Ovary (tissue), 9 donors: ENCODE results near the gene ROBO1. TPM values are rescaled to one million over a fixed set of nuclear protein-coding genes. Genes with fewer than 3 reads are reported as not detected.

Source experiments
- DNase-seq, 5 donors: peaks; one replicate each; pipeline ENCODE4 v3.0.0-alpha.2; 2019 to 2020
- H3K27ac ChIP-seq, 2 donors: fragments of 200-600 bp; one replicate each; pipeline versions ENCODE4 v1.5.1 to v1.8.0; 2019 to 2022
- H3K27me3 ChIP-seq: fragments of 200-600 bp; one replicate; pipeline ENCODE4 v1.8.0; 2022
- H3K36me3 ChIP-seq: fragments of 200-600 bp; sonication (generic); one replicate; pipeline ENCODE4 v1.5.1; 2019
- H3K4me1 ChIP-seq: one replicate; pipeline ENCODE4 v1.8.1; 2013; ENCODE audit warnings: mild to moderate bottlenecking, moderate library complexity; ENCODE audit not compliant: insufficient read depth
- H3K4me3 ChIP-seq: fragments of 200-600 bp; sonication (generic); one replicate; pipeline ENCODE4 v1.5.1; 2017
- H3K9me3 ChIP-seq, 2 donors: fragments of 200-600 bp in 1 of 2; sonication (generic) in 1 of 2; one replicate each; pipeline versions ENCODE4 v1.5.1 to v1.8.1; 2013 to 2019; ENCODE audit warnings: mild to moderate bottlenecking in 1 of 2, moderate library complexity in 1 of 2
- EP300 ChIP-seq: sonication (generic); formaldehyde crosslinking; IDR thresholded peaks from one replicate; pipeline ENCODE4 v1.6.1; 2017; ENCODE audit warnings: antibody characterized with exemption
- POLR2A ChIP-seq: fragments of 450-650 bp; IDR thresholded peaks from one replicate; pipeline ENCODE4 v1.6.1; 2017; ENCODE audit warnings: antibody characterized with exemption, mild to moderate bottlenecking, moderate library complexity
- WGBS, 3 donors: extraction: QIAGEN DNeasy Blood & Tissue Kit in 1 of 3; methylation state at CpG; one replicate each; pipeline versions ENCODE4 v1.1.5 to v1.1.7; 2013 to 2017; 5-methylcytosine and 5-hydroxymethylcytosine counted together
- intact Hi-C, 4 donors: fragments of 100-400 bp; cut with DNase I; formaldehyde crosslinking; loops; one replicate each; pipeline versions ENCODE4 v1.11.0 to v1.15.1; 2022 to 2023
- polyA plus RNA-seq, 2 donors: library from polyadenylated mRNA; stranded (reverse); fragments of 200-250 nt in 1 of 2; fragments of 350-450 nt in 1 of 2; fragmentation: Illumina TruSeq in 1 of 2; extraction: RNeasy Lipid Tissue Mini Kit (QIAGEN cat#74804) in 1 of 2; gene quantifications; one replicate each; pipeline ENCODE4 v1.2.3, GENCODE V29; 2013 to 2014
- total RNA-seq, 7 donors: library from RNA; depleted of rRNA in 2 of 7; stranded (reverse); fragments of >200 nt in 2 of 7; fragmentation: NEBNext Ultra II Directional in 3 of 7; extraction: Animal tissue kit (Norgen Biotek cat#: 25700) in 3 of 7; gene quantifications; one replicate each; pipeline versions ENCODE4 v1.1.0 to v1.2.4, GENCODE V29; 2016 to 2023
- TF ChIP-seq, protein P1 (sequence below), 3 donors: fragments of 450-650 bp in 2 of 3; fragments of 200-600 bp in 1 of 3; IDR thresholded peaks; one replicate each; pipeline versions ENCODE4 v1.5.1 to v1.8.0; 2016 to 2022; ENCODE audit warnings: antibody characterized with exemption in 3 of 3, mild to moderate bottlenecking in 1 of 3
- donor health status: DM: no; HTN: no; CAD: no; lungs with moderate emphysema.
- donor health status: DM: no; HTN: no; CAD: no.
- donor health status: Bipolar disorder and iron deficiency.
- donor health status: DM: yes; HTN: yes; CAD: no.
- donor health status: DM: no; HTN: no; CAD: no.
- donor health status: DM: yes; HTN: yes; CAD: no.

ROBO1 gene
- total and polyA plus RNA-seq, 9 donors: 17.2 to 49.5 (median 29.0) TPM

DNA sequence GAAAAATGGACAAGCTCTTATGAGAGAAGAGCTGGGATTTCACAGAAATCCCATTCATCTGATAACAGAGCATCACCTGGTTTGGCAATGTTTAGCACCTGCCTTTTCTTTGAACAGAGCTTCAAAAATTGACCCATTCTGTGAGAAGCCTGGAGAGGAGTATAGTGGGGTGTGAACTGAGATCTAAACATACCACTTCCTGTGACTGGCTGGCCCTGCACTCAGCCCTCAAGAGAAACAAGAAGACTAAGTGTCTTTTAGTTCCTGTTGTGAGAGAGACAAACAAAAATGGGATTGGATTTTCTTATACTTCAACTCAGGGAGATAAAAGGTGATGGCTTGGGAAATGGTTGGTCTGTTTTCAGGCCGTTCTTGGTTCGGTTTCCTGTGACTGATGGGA, 1060.2 kb downstream of the ROBO1 start:
- no peak for TF ChIP-seq EP300
- TF ChIP-seq POLR2A: no peak
- TF ChIP-seq, protein P1, sequence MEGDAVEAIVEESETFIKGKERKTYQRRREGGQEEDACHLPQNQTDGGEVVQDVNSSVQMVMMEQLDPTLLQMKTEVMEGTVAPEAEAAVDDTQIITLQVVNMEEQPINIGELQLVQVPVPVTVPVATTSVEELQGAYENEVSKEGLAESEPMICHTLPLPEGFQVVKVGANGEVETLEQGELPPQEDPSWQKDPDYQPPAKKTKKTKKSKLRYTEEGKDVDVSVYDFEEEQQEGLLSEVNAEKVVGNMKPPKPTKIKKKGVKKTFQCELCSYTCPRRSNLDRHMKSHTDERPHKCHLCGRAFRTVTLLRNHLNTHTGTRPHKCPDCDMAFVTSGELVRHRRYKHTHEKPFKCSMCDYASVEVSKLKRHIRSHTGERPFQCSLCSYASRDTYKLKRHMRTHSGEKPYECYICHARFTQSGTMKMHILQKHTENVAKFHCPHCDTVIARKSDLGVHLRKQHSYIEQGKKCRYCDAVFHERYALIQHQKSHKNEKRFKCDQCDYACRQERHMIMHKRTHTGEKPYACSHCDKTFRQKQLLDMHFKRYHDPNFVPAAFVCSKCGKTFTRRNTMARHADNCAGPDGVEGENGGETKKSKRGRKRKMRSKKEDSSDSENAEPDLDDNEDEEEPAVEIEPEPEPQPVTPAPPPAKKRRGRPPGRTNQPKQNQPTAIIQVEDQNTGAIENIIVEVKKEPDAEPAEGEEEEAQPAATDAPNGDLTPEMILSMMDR (IDR thresholded peaks at IDR 0.05): no peak
- H3K4me3 ChIP-seq: no peak overlapping the region
- H3K27ac ChIP-seq: no peak overlapping the region
- H3K4me1 ChIP-seq: no peaks in the 10 kb centered on the region
- intact Hi-C loops: no loop called here
- H3K27me3 ChIP-seq: no peaks in the 10 kb centered on the region
- no peaks in the 10 kb centered on the region for H3K9me3 ChIP-seq
- no peaks in the 10 kb centered on the region for H3K36me3 ChIP-seq
- WGBS, 3 donors: 87 to 91% (median 87%) methylated on average over 2 of the region's 2 CpGs
- DNase-seq: no peak

DNA sequence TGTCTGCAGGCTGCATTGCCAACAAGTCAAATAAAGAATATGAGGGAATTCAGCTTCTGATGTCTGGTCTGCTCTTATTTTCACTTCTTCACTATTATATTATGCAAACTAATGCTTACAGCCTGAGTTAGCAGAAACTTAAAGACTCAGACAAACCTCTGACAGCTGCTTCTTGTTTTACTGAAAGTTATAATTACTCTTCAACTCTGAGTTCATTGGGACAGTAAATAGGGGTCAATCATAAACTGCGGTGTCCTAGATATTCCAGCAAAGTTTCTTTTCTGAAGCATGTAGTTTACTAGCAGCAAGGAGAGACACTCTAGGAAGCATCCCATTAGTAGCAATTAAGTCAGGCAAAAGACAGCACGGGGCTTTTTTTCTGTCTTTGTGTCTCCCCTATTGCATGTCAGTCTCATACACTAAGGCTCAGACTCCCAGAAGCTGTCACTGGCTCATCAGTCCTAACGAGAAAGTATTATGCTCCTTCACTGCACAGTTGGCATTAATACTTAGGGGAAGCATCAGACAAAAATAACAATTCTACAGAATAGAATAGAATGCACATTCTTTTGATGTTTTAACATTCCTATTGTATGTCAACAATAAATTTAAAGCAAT, 1060.8 kb downstream of the ROBO1 start:
- 9 to 33% (median 10%) methylated on average over 3 of the region's 3 CpGs for WGBS, 3 donors
- no peaks in the 10 kb centered on the region for H3K27me3 ChIP-seq
- no peaks in the 10 kb centered on the region for H3K4me1 ChIP-seq
- H3K27ac ChIP-seq: no peak overlapping the region
- intact Hi-C loops: no loop called here
- no peaks in the 10 kb centered on the region for H3K36me3 ChIP-seq
- TF ChIP-seq, protein P1 (IDR thresholded peaks at IDR 0.05): no peak
- TF ChIP-seq POLR2A: no peak
- TF ChIP-seq EP300: no peak
- no peaks in the 10 kb centered on the region for H3K9me3 ChIP-seq
- no peak overlapping the region for H3K4me3 ChIP-seq
- no peak for DNase-seq

DNA sequence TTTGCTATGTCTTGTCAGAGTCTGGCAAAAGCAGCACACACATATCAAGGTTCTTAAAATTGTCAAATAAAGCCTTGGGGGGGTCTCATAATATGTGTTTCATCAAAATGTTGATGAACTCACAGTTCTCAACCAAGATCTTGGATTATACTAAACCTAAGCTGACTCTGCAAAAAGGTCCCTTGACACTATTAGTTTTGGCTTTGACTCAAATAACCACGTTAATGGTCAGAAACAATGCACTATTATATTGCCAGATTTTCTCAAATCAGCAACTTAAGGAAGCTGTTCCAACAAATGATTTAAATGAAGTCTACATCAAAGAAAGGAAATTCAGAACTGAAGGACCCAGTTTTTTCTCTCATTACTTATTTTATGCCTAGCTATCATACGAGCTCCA, 1063.9 kb downstream of the ROBO1 start:
- peaks cover 1% of the 10 kb centered on the region for H3K4me1 ChIP-seq
- DNase-seq: no peak
- no peaks in the 10 kb centered on the region for H3K9me3 ChIP-seq
- H3K27ac ChIP-seq: no peak overlapping the region
- no peaks in the 10 kb centered on the region for H3K27me3 ChIP-seq
- no peak overlapping the region for H3K4me3 ChIP-seq
- intact Hi-C loops: no loop called here
- TF ChIP-seq POLR2A: no peak
- TF ChIP-seq, protein P1 (IDR thresholded peaks at IDR 0.05): no peak
- TF ChIP-seq EP300: no peak
- no peaks in the 10 kb centered on the region for H3K36me3 ChIP-seq
- WGBS, 3 donors: 56 to 70% (median 59%) methylated on average over 2 of the region's 2 CpGs

DNA sequence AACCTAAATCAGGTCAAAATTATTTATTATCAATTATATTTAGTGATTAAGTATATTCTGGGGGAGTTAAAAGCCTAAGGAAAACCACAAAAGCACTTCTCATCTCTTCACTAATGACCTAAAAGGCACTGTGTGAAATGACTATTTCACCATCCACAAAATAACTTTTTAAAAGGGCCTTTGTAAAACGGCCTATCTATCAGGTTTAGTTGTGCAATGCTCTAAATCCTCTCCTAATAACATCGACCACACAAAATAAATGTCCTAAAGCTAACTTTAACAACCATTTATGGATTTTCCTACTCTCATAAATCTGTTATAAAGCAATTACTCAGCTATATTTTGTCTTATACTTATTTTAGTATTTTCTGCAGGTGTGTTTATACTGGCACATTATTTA, 1066.3 kb downstream of the ROBO1 start:
- no peak for TF ChIP-seq POLR2A
- TF ChIP-seq, protein P1 (IDR thresholded peaks at IDR 0.05): no peak
- TF ChIP-seq EP300: no peak
- 22 to 41% (median 38%) methylated on average over 2 of the region's 2 CpGs for WGBS, 3 donors
- Histone ChIP-seq H3K27ac (no peak overlapping the region), H3K36me3 (no peaks in the 10 kb centered on the region), H3K4me3 (no peak overlapping the region), H3K27me3 (no peaks in the 10 kb centered on the region), H3K9me3 (no peaks in the 10 kb centered on the region), H3K4me1 (peaks cover 1% of the 10 kb centered on the region)
- DNase-seq: no peak
- intact Hi-C loops: no loop called here
